ENCODE data around the gene NAMPT.
"Not testable (repeated sequence)": the region's sequence is repeated elsewhere in the genome, so short reads cannot be mapped to it uniquely, and the experiment has no call there.

Gene NAMPT

DNA sequence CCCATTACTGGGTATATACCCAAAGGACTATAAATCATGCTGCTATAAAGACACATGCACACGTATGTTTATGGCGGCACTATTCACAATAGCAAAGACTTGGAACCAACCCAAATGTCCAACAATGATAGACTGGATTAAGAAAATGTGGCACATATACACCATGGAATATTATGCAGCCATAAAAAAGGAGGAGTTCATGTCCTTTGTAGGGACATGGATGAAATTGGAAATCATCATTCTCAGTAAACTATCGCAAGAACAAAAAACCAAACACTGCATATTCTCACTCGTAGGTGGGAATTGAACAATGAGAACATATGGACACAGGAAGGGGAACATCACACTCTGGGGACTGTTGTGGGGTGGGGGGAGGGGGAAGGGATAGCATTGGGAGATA lies 13.8 kb upstream of the NAMPT start:
- DNase-seq, result not testable (repeated sequence)

DNA sequence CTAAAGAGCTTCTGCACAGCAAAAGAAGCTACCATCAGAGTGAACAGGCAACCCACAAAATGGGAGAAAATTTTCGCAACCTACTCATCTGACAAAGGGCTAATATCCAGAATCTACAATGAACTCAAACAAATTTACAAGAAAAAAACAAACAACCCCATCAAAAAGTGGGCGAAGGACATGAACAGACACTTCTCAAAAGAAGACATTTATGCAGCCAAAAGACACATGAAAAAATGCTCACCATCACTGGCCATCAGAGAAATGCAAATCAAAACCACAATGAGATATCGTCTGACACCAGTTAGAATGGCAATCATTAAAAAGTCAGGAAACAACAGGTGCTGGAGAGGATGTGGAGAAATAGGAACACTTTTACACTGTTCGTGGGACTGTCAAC lies 13.4 kb upstream of the NAMPT start:
- DNase-seq, result not testable (repeated sequence)

DNA sequence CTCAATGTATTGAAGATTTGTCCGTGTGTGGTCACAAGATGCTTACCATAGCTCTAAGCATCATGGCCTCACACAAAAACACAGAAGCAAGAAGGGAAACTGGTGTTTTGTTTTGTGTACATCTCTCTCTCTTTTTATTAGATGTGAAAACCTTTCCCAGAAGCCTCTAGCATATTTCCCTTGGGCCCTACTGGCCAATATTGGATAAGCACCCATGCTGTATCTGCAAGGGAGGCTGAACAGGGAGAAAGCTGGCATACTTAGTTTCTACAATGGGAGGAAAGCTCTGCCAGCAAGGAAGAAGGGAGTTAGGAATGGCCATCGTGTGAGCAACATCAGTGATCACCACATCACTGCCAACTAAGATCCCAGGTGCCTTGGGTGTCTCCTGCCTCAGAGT lies 9.6 kb upstream of the NAMPT start:
- DNase-seq, result no peak

DNA sequence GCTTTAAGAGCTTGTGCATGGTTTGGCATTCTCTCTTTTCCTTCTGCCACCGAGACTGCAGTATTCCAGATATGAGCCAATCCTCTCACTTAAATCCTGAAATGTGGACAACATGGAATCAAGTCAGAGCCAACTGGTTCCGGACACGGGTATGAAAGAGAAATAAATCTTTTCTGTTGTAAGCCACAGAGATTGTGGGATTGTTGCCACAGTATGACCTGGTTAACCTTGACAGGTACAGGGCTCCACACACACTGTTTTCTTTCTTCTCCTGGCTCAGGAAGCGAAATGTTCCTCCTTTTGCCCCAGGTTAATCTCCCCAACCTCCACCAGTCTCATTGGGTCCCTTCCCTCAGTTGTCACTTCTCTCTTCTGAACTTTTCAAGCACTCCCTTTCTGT lies 6.5 kb upstream of the NAMPT start:
- DNase-seq, result no peak

DNA sequence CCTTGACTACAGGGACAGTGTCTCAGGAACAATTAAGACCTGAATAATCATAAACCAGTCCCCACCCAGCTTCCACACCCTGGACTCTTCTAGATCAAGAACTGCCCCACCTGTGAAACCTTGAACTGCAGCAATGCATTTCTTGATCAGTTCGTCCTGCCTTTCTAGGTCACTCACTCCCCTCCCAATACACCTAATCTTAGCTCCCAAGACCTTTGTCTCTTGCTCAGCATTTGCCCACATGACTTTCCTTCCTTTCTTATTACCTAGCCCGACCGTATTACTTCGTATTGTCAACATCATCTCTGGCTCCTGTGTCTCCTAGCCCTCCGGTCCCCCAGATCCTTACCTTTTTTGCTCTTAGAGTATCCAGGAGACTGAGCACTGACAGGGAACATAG lies 5.5 kb upstream of the NAMPT start:
- DNase-seq, result no peak

DNA sequence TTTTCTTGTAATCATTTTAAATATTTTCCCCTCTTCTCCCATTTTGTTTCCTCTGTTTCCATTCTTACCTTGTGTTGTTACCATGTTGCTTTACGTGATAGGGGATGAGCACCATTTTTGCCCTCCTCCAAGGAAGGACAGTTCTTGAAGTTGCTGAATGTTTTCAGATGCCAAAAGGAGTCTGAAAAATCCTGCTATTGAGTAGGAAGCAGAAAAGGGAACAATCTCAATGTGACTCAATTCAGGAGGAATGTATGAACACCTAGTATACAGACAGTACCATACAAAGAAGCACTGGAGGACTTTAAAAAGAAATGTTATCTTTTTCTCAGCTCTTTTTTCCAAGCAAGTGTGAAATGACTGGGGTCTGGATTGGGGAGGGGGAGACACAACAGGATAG lies 5.1 kb upstream of the NAMPT start:
- DNase-seq, result peak in 2 of 3 donors; percentile 44 to 50

DNA sequence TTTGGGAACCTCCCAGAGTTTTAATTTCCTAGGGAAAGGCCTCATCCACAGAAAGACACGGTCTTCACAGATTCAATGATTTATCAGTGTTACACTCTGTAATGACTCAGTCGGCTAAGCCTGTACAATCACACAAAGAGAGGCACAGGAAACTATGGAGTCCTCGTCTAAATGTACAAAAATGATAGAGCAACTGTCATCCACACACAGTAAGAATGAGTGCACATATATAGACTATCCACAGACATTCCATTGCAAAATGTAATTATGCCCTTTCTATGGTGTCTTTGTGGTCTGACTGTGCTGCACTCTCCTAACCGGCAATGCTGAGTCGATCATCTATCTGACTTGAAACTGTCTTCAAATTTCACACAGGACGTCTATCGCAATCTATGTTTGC lies 3.5 kb upstream of the NAMPT start:
- peak in 2 of 3 donors; percentile 6 to 19 for DNase-seq

DNA sequence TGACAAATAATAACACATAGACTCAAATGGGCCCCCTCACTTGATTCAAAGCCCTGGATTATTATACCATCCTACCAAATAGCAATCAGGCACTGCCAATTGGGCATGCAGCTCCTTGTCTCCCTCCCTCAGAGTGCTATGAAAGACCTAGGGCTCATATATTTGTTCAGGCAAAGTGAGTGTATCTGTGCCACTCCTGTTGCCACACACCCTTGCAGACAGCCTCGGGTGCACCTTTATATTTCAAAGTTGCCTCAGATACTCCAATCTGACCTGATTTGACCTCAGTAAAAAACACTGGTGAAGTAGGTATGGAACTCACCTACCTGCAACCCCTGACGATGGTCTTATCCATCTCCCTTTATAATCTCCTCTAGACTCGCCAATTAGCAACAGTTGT lies 3.0 kb upstream of the NAMPT start:
- DNase-seq, result no peak

DNA sequence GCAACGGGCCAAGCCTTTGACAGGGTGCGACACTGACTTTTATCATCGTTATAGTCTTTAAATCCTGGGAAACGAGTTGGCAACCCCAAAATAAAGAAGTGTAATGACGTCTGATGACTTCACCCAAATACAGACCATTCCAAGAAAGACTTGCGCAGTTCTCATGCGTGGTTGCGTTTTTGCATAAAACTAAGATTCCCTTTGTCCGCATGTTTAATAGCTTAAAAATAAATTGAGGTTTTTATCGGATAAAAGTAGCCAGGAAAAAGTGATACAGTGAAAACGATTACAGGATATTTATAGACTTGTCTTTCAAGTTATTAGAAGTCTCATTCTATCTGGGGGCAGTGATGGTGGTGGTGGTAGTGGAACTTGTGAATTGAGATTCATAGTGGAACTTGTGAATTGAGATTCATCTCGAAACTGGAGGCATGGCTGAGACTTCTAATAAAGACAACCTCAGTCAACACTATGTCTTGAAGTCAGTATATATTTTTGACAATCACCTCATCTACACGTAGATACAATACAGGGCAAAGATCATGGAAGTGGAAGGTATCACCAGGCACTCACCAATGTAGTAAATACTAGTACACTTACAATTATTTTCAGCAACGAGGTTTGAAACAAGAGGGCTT lies 1.2 kb upstream of the NAMPT start:
- peak in 2 of 3 donors; percentile 66 to 88 for DNase-seq

DNA sequence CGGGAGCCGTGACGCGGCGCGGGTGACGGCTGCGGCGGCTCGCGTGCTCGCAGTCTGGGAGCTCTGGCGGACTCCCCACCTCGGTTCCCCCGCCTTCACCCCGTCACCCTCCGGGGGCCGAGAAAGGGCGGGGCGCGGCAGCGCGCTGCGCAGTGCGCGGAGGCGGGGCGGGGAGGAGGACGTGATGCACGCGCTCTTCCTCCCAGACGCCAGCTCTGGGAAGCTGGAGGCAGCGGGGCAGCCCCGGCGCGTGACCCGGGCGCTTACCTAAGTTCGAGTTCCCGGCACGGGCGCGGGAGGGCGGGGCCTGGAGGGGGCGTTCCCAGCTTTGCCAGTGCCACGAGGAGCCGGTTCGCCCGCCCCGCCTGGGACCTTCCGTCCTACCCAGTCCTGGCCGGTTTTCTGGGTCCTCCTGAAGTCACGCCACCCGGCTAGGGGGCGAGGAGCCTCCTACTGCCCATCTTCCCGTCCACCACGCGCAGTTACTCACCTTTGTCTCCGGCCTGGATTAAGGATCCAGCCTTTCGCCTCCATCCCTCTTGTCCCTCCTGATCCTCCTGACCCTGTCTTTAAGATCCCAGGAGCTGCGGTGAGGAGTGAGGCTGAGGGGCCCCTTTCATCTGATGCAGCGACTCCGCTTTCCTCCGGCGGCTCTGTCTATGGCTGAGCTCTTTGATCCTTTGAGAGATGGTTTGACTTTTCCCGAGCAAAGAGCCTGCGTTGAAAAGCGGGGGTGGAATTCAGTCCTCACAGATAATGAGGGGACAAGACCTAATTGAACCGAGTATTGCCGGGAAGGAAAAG lies 470 bp upstream of the NAMPT start:
- DNase-seq, result peak; percentile 99 to 100 (median 100)

DNA sequence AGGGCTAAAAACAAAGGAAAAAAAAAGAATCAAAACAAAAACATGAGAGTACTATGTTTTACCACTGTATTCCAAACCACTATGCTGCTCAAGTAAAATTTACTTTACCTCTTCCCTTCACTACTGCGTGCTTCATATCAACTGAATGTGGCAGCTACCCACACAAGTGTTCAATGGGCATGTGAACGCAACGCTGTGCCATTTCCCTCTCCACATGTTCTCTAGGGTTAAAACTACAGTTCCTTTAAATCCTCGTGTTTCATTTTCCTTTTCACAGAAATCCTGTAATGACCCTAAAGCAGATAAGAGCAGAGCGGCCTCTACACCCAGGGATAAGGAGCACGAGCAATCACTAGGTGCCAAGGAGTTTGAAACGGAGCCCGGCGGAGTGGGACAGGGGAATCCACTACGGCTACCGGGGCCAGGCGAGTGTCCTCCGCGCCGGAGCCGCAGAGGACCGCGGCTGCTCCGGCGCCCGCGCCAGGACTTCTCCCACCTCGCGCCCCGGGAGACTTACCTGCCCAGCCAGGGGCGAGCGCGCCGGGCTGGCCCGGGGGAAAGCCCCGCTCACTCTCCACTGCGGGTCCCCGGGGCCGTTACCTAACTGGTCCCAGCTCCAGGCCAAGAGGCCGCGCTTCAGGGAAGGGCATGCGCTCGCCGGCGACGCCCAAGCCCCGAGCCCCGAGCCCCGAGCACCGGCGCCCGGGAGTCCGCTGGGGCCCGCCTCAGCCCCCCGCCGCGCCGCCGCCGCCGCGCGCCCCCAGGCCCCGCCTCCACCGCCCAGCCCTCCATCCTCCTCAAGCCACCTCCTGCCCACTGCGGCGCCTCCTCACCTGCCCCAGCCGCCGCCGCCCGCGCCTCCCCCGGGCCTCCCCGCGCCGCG lies 711 bp downstream of the NAMPT start:
- DNase-seq, result peak; percentile 74 to 87 (median 76)

DNA sequence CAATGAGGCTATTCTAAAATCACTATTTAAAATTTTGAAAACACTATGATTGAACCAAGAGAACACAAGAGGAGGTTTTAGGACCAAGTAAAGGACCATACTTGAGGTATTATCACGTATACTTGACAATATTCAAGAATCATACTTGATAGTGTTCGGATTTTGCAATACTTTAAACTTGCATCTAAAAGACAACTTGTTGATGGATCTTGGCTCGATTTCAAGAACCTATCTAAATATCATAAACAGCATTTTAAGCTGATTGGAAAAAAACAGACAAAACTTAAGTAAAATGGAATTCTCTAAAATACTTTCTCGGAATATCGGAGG lies 1.3 kb downstream of the NAMPT start:
- peak in 2 of 3 donors; percentile 47 to 48 for DNase-seq

DNA sequence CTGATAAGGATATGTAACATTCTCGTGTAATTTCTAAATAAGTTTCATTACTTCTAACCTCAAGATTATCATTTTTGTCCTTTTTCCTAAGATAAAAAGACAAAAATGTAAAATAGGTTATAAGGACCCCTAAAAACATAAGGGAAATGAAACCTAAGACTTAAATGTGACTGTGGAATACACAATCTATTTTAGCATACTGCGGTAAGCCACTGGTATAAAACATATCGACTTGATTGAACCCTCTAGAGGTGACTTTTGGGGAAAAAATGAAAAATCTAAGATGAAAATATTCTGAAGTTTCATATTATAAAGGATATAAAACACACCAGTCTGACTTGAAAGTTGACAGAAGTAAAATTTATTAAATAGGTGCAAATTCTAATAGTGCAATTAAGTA lies 1.9 kb downstream of the NAMPT start:
- DNase-seq, result peak in 1 of 3 donors; percentile 32

DNA sequence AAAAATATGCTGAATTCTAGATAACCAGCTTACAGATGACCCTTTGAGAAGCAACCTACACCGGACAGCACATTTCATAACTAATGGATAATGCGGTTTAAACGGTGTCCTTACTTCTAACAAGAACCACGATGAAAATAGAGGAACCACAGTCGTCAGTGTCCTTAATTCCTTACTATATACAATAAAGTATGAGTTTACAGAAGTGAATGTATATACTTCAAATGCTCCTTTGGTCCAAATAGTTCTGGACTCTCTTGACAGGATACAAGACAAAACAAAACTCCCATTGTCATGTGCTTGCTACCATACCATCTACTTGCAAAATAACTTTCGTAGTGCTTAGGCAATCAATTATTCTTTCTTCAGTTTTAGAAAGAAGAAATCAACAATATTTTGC lies 2.4 kb downstream of the NAMPT start:
- DNase-seq, result peak in 2 of 3 donors; percentile 50 to 59

DNA sequence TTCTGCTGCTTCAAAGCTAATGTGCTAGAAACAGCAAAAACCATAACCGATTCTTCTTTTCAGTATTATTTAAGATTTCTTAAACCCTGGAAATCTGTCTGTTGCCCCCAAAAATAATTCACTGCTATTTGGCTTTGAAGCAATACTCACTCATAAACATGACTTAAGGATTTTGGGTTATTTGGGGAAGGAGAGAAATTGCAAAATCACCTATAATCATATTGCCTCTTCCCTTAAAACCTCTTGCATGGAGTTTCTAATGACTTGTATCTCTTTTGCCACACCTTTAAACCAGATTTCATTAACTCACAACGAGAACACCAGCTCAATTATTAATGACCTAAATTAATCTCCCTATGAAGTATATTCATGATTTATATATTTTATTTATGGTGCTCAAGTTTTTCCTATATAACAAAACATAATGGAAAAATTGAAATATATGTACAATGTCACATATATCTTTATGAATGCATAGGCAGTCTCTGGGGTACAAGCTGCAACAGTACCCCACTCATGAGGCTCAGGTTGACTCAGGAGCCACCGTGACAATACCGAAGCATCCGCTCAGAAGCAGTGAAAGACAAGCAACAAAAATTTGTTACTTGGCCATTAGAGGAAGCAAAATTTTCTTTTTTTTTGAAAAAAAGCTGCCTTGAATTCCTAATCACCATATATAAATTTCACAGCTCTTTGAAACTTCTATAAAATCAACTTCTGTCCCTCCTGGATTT lies 3.0 kb downstream of the NAMPT start:
- peak in 1 of 3 donors; percentile 2 for DNase-seq

DNA sequence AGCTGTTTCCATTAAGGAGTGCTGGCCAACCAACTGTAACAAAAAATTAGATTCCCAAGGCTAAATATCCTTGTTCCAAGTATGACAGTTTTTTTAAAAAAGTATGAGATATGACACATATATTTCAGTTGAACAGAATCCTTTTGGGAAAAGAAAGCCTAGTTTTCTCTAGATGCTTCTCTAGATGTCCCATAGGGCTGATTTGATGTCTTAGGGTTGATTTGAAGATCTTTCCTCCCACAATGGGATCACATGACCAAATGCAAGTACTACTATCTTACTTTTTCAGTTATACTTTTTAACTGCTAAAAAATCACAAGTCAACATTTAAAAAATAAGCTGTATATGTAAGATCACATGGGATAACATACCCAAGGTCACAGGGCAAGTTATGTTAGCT lies 3.7 kb downstream of the NAMPT start:
- DNase-seq, result peak in 2 of 3 donors; percentile 17 to 44

DNA sequence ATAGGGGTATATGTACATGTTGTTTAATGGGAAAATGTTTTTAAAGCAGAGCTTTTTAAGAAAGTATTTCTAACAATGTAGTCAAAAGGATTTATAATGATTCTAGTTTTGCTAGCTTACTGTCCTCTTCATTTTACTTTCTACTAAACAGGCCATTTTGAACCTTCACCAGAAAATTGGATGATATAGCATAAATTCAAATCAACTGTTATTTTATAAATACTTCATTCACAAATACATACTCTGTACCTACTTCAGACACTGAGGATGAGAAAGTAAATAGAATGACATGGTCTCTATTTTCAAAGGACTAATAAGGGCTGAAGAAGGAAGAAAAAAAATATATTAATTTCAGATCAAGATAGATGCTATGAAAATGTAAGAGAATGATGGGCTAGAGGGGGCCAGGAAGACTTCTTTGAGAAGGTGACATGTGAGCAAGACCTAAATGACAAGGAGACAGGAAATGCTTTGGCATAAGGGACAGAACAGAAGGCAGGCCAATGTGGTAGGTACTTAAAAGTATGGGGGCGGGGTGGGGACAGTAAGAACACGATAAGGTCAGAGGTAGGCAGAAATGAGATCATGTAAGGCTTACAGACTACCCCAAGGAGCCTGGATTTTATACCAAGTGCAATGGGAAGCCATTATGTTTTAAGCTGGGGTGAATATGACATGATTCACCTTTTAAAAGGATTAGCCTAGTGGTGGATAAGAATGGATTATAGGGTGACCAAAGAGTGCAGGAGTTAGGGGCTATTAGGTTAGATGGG lies 5.2 kb downstream of the NAMPT start:
- peak; percentile 41 to 58 (median 57) for DNase-seq

DNA sequence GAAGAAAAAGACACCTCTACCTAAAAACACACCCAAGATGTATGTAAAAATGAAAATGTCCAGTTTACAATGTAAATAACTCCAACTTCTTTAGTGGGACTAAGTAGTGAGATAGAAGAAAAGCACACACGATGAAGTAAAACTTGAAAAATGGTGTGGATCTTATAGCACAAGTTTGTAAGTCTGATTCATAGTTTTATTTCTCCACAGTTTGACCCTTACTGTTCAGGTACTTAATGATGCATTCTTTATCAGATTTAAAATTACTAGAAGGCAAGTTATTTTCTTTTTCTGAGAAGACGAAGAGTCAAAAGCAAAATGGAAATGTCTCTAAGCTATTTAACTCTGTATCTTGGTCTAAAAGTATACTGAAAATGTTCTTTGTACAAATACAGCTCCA lies 6.1 kb downstream of the NAMPT start:
- peak in 2 of 3 donors; percentile 32 to 41 for DNase-seq

DNA sequence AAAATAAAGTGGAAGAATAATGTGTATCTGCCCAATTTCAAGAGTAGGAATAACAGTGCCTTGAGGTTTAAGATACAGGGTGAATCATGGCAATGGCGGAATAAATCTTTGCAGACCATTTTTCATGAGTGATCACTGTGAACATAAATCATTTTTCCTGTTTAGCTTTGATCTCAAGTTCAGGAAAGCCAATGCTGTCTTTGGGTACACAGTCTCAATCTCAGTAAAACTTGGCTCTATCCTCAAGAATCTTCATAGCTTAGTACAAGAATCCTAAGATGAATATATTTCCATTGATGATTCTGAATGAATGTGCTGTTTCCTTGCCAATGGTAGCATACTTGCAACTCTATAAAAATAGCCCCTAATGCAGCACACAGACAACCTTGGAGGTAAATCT lies 6.8 kb downstream of the NAMPT start:
- DNase-seq, result peak in 2 of 3 donors; percentile 27 to 45

DNA sequence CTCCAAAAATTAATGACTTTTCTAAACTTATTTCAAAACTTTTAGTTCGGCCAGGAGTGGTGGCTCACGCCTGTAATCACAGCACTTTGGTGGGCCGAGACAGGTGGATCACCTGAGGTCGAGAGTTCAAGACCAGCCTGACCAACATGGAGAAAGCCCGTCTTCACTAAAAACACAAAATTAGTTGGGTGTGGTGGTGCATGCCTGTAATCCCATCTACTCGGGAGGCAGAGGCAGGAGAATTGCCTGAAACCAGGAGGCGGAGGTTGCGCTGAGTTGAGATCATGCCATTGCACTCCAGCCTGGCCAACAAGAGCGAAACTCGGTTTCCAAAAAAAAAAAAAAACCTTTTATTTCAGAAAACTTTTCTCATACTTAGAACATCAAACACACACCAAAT lies 8.3 kb downstream of the NAMPT start:
- DNase-seq, result peak in 2 of 3 donors; percentile 21 to 34

DNA sequence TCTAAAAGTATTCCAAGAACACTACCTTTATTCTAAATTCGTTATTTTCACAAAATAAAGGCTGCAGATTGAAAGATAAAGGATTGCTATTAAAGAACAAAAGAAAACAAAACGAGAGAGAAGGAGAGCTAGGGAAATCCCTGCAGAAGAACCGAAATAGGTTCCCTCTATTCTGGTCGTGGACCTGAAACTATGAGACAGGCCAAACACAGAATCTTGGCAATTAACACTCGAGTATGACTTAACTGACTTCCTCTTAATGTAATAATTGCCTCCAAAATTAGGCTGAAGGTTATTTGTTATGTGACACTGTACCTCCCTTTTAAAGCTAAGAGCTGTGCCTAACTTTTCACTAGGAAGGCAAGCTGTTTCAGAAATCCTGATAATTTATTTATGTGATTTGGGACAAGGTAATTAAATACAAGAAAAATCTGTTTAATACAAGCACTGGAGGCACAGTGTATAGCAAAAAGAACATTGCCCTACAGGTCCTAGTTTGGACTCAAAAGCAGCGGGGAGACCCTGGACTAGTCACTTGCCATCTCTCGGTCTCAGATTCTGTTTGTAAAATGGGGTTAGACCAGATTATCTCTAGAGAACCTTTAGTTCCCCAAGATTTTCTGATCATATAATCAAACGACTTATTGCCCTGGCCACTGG lies 11.6 kb downstream of the NAMPT start:
- peak in 2 of 3 donors; percentile 49 to 50 for DNase-seq

Measured in suppressor macrophage treated with lipopolysaccharide for 1 hour (primary cell).